Measurements from ENCODE around the gene ERC2. TPM values are rescaled to one million over a fixed set of nuclear protein-coding genes. Genes with fewer than 3 reads are reported as not detected.

The ERC2 gene
- total and polyA plus RNA-seq, 2 of the 8 experiments (the other 6 are each of a cell fraction or from before 2014, with no cell fraction given): 16.4 to 22.8 TPM

DNA sequence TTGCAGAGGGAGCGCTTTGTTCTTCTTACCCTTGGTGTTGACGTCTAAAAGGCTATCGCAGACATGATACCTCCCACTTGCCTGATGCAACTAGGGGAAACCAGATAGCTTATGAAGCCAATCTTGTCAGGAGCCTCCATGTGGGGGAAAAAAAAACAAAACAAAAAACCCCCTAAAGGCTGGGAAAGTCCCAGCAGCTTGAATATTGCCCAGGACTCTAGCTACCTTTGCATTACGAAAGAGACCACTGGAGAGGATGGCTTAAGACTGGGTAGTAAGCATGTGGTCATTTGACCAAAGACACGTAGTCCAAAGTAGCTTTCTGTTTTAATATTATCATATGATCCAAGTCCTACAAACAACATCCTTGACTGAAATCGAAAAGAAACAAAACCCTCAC lies 860.4 kb downstream of the ERC2 start:
- WGBS, 2 experiments (ENCODE audit: extremely low coverage in 1 of 2, insufficient coverage in 1 of 2, insufficient read length in 1 of 2, insufficient replicate concordance in 2 of 2, low coverage in 1 of 2, low lambda C conversion rate in 2 of 2, missing lambda C conversion rate in 1 of 2): 76% methylated on average over 6 of the region's 6 CpGs; no CpG with 5 or more reads in 1 of the 2 experiments

More for the DNA sequence above, 860.4 kb downstream of the ERC2 start:
- no peak overlapping the region for H3K27ac ChIP-seq (ENCODE audit: low read depth, low read length)
- H3K18ac ChIP-seq (ENCODE audit: extremely low read depth, low read length): peak overlapping the region; percentile 66; the same call in 1 of the 2 replicates
- no peaks in the 10 kb centered on the region; a peak in 1 of 8 replicates for H3K36me3 ChIP-seq (ENCODE audit: control insufficient read depth in 2 of 4, insufficient read depth in 4 of 4, low read length in 3 of 4)
- FAIRE-seq (no peak), DNase-seq (ENCODE audit: low read depth in 1 of 2, low spot score in 2 of 2) (no peak)
- H2BK15ac ChIP-seq (ENCODE audit: low read length): 0 out of 2 replicates have a peak overlapping the region, but pooled peaks have one; percentile 18
- ChIA-PET POLR2A (ENCODE audit: partially characterized antibody) (interaction anchor here (0.9 to 1.3 kb wide), 3 partner anchors 10 to 23 kb away, joined by 3 read pairs; no protein-coding TSS in a partner anchor), CTCF (ENCODE audit: partially characterized antibody) (interaction anchor here (1.2 to 2.6 kb wide), 6 partner anchors 18 to 47 kb away, joined by 3 to 10 read pairs (median 5); no protein-coding TSS in a partner anchor)
- no peaks in the 10 kb centered on the region for H3K79me2 ChIP-seq (ENCODE audit: control insufficient read depth in 1 of 2, insufficient read depth in 2 of 2, low read length in 2 of 2)
- no peak for TF ChIP-seq TEAD4 (IDR thresholded peaks at IDR 0.05; ENCODE audit: low read depth, low read length)
- TF ChIP-seq JUN (IDR thresholded peaks at IDR 0.05; ENCODE audit: low read depth, low read length): no peak
- TF ChIP-seq JUND (IDR thresholded peaks at IDR 0.05; ENCODE audit: low read length): no peak
- TF ChIP-seq CHD2 (IDR thresholded peaks at IDR 0.05; ENCODE audit: low read length): no peak
- TF ChIP-seq, protein P1, sequence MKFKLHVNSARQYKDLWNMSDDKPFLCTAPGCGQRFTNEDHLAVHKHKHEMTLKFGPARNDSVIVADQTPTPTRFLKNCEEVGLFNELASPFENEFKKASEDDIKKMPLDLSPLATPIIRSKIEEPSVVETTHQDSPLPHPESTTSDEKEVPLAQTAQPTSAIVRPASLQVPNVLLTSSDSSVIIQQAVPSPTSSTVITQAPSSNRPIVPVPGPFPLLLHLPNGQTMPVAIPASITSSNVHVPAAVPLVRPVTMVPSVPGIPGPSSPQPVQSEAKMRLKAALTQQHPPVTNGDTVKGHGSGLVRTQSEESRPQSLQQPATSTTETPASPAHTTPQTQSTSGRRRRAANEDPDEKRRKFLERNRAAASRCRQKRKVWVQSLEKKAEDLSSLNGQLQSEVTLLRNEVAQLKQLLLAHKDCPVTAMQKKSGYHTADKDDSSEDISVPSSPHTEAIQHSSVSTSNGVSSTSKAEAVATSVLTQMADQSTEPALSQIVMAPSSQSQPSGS (IDR thresholded peaks at IDR 0.05; ENCODE audit: low read length): no peak
- no peak for TF ChIP-seq FOSL1 (IDR thresholded peaks at IDR 0.05; ENCODE audit: insufficient read depth, low read depth, low read length)
- TF ChIP-seq POU5F1 (IDR thresholded peaks at IDR 0.05; ENCODE audit: low read depth, low read length): no peak
- TF ChIP-seq NANOG (IDR thresholded peaks at IDR 0.05; ENCODE audit: insufficient read depth, low read depth, low read length, poor library complexity, severe bottlenecking): no peak
- TF ChIP-seq MAX (IDR thresholded peaks at IDR 0.05): no peak
- TF ChIP-seq NRF1 (IDR thresholded peaks at IDR 0.05; ENCODE audit: low read depth, low read length): no peak
- TF ChIP-seq ASH2L (IDR thresholded peaks at IDR 0.05; ENCODE audit: low read length): no peak
- no peaks in the 10 kb centered on the region for H3K23me2 ChIP-seq (ENCODE audit: low read depth, low read length)
- H3K4ac ChIP-seq (replicated peaks; ENCODE audit: insufficient read length, low read depth, low read length): no peak overlapping the region
- peak overlapping the region; percentile 61; the same call in 1 of the 2 replicates for H2AK5ac ChIP-seq (ENCODE audit: low read depth, low read length)
- no peaks in the 10 kb centered on the region for H4K20me1 ChIP-seq (replicated peaks in 1 of 2; ENCODE audit: control insufficient read depth in 1 of 2, insufficient read depth in 2 of 2, low read length in 2 of 2)
- no peak overlapping the region for H4K5ac ChIP-seq (ENCODE audit: insufficient read length, low read depth, low read length)
- no peak overlapping the region for H3K4me2 ChIP-seq (ENCODE audit: insufficient read depth in 1 of 2, low read depth in 2 of 2, low read length in 2 of 2)
- no peaks in the 10 kb centered on the region for H3K27me3 ChIP-seq (replicated peaks in 1 of 4; ENCODE audit: control insufficient read depth in 3 of 4, extremely low read depth in 1 of 4, insufficient read depth in 3 of 4, low read length in 3 of 4)
- no peak overlapping the region for H3K56ac ChIP-seq (replicated peaks; ENCODE audit: insufficient read length, low read depth, low read length)
- no peak overlapping the region for H4K8ac ChIP-seq (ENCODE audit: extremely low read depth, insufficient read depth, low read length)
- H2BK20ac ChIP-seq (ENCODE audit: low read length): no peak overlapping the region
- H2BK12ac ChIP-seq (ENCODE audit: low read depth, low read length): peak overlapping the region; percentile 33; the same call in 1 of the 2 replicates
- peaks cover 3 to 8% (median 6%) of the 10 kb centered on the region in 4 experiments; a peak in 5 of 7 replicates for H3K4me1 ChIP-seq (replicated peaks in 1 of 4; ENCODE audit: control insufficient read depth in 3 of 4, insufficient read depth in 4 of 4, low read length in 3 of 4)
- no peak overlapping the region for H3K23ac ChIP-seq (ENCODE audit: insufficient read length)
- H3K79me1 ChIP-seq (ENCODE audit: low read depth, low read length): no peaks in the 10 kb centered on the region
- H2AFZ ChIP-seq (ENCODE audit: low read length): no peak overlapping the region
- H3K9me3 ChIP-seq (ENCODE audit: insufficient read depth in 2 of 2, low read depth in 1 of 2, low read length in 1 of 2): no peaks in the 10 kb centered on the region
- peak overlapping the region; percentile 49 for H4K91ac ChIP-seq (replicated peaks; ENCODE audit: insufficient read length, low read length)
- no peak overlapping the region for H3K9ac ChIP-seq (replicated peaks in 1 of 4; ENCODE audit: extremely low read depth in 1 of 4, low read depth in 3 of 4, low read length in 3 of 4)
- no peak overlapping the region for H2BK5ac ChIP-seq (ENCODE audit: low read depth, low read length)
- H3K14ac ChIP-seq (ENCODE audit: insufficient read length): no peak overlapping the region
- no peak overlapping the region for H3K4me3 ChIP-seq (ENCODE audit: extremely low read depth in 1 of 4, insufficient read depth in 2 of 4, low read depth in 3 of 4, low read length in 4 of 4)
- no peak overlapping the region for H2BK120ac ChIP-seq (replicated peaks; ENCODE audit: low read depth, low read length)

Measured in H1 (cell line).